Measurements from ENCODE around the gene GALT. TPM values are rescaled to one million over a fixed set of nuclear protein-coding genes. Genes with fewer than 3 reads are reported as not detected.
A peak's percentile ranks its signal among the peaks of the same experiment; 100 is the strongest.

Gene GALT
- total and polyA plus RNA-seq, 2 donors (not counting 1 experiment from before 2014, with no cell fraction given): 111 to 167 TPM

- no peak overlapping the region for H3K27ac Mint-ChIP-seq
- Histone ChIP-seq H3K9me3 (ENCODE audit: control extremely low read depth in 1 of 3, control insufficient read depth in 2 of 3, insufficient read depth in 1 of 3, low read length in 2 of 3) (peaks cover 0 to 7% (median 0%) of the 10 kb centered on the region in 3 donors), H3K9ac (ENCODE audit: low read length) (no peak overlapping the region), H3K36me3 (replicated peaks in 1 of 2; ENCODE audit: control extremely low read depth in 1 of 2, control insufficient read depth in 1 of 2, extremely low read depth in 1 of 2, insufficient read depth in 2 of 2, low read length in 1 of 2) (no peaks in the 10 kb centered on the region), H3K27me3 (replicated peaks in 1 of 4; ENCODE audit: control extremely low read depth in 1 of 4, control insufficient read depth in 3 of 4, insufficient read depth in 4 of 4, low read length in 3 of 4) (no peaks in the 10 kb centered on the region), H3K79me2 (ENCODE audit: control insufficient read depth, insufficient read depth, low read length) (peaks cover 9% of the 10 kb centered on the region), H3K4me1 (ENCODE audit: control insufficient read depth in 2 of 2, insufficient read depth in 2 of 2, low read length in 2 of 2) (peaks cover 7 to 12% of the 10 kb centered on the region in 2 donors), H3K4me3 (ENCODE audit: control extremely low read depth in 1 of 5, extremely low read depth in 1 of 5, insufficient read depth in 1 of 5, low read depth in 2 of 5, low read length in 4 of 5) (no peak overlapping the region), H2AFZ (ENCODE audit: insufficient read depth, low read depth, low read length, poor library complexity, severe bottlenecking) (no peak overlapping the region), H3K4me2 (replicated peaks; ENCODE audit: low read depth, low read length, poor library complexity, severe bottlenecking) (no peak overlapping the region), H4K20me1 (ENCODE audit: control insufficient read depth, insufficient read depth, low read length, poor library complexity, severe bottlenecking) (no peaks in the 10 kb centered on the region), H3K27ac (ENCODE audit: low read length in 2 of 2) (no peak overlapping the region)
- no peak overlapping the region for H3K4me3 Mint-ChIP-seq
- 71% methylated on average over 2 of the region's 2 CpGs for WGBS (ENCODE audit: insufficient coverage)
- ATAC-seq (ENCODE audit: low read depth) (no peak), DNase-seq (no peak)
- no peaks in the 10 kb centered on the region for H3K9me3 Mint-ChIP-seq (ENCODE audit: insufficient read depth)
- H3K4me1 Mint-ChIP-seq: peaks cover 18% of the 10 kb centered on the region
- TF ChIP-seq CTCF (IDR thresholded peaks at IDR 0.05): no peak
- TF ChIP-seq EZH2 (IDR thresholded peaks at IDR 0.05; ENCODE audit: borderline replicate concordance, insufficient read depth, low read depth, low read length, poor library complexity, severe bottlenecking): no peak
- CTCF ChIA-PET: interaction anchor here (4.8 to 5.5 kb wide), 2 partner anchors 15 to 28 kb away, joined by 27 to 75 read pairs; partner anchors contain the start of gene SIGMAR1
- H3K27me3 Mint-ChIP-seq: peaks cover 4% of the 10 kb centered on the region
- intact Hi-C loops (cut with micrococcal nuclease): no loop called here
- POLR2A ChIA-PET: no interaction called here
Measured at GRCh38 chr9:34607331-34607730, 39.1 kb upstream of the GALT start.

- Mint-ChIP-seq H3K4me1 (peaks cover 22% of the 10 kb centered on the region), H3K9me3 (ENCODE audit: insufficient read depth) (no peaks in the 10 kb centered on the region), H3K4me3 (peak overlapping the region; percentile 91), H3K27ac (no peak overlapping the region), H3K27me3 (no peaks in the 10 kb centered on the region)
- ChIA-PET CTCF (interaction anchor here (0.5 to 8.3 kb wide), 8 partner anchors 10 to 455 kb away, joined by 3 to 150 read pairs (median 4); partner anchors contain the start of genes DCTN3 and SIGMAR1), POLR2A (interaction anchor here (0.5 to 2.6 kb wide), 3 partner anchors 10 to 45 kb away, joined by 4 to 10 read pairs (median 8); partner anchors contain the start of genes DCTN3 and SIGMAR1)
- 96% methylated on average over 20 of the region's 20 CpGs for WGBS (ENCODE audit: insufficient coverage)
- Histone ChIP-seq H3K9ac (ENCODE audit: low read length) (no peak overlapping the region), H4K20me1 (ENCODE audit: control insufficient read depth, insufficient read depth, low read length, poor library complexity, severe bottlenecking) (no peaks in the 10 kb centered on the region), H3K4me2 (replicated peaks; ENCODE audit: low read depth, low read length, poor library complexity, severe bottlenecking) (peak overlapping the region; percentile 98), H3K4me3 (ENCODE audit: control extremely low read depth in 1 of 5, extremely low read depth in 1 of 5, insufficient read depth in 1 of 5, low read depth in 2 of 5, low read length in 4 of 5) (peak overlapping the region in 1 of 5 experiments; percentile 97), H3K36me3 (replicated peaks in 1 of 2; ENCODE audit: control extremely low read depth in 1 of 2, control insufficient read depth in 1 of 2, extremely low read depth in 1 of 2, insufficient read depth in 2 of 2, low read length in 1 of 2) (peaks cover 0 to 8% of the 10 kb centered on the region in 2 experiments), H2AFZ (ENCODE audit: insufficient read depth, low read depth, low read length, poor library complexity, severe bottlenecking) (no peak overlapping the region), H3K27me3 (replicated peaks in 1 of 4; ENCODE audit: control extremely low read depth in 1 of 4, control insufficient read depth in 3 of 4, insufficient read depth in 4 of 4, low read length in 3 of 4) (no peaks in the 10 kb centered on the region), H3K27ac (ENCODE audit: low read length in 2 of 2) (no peak overlapping the region), H3K79me2 (ENCODE audit: control insufficient read depth, insufficient read depth, low read length) (peaks cover 9% of the 10 kb centered on the region), H3K9me3 (ENCODE audit: control extremely low read depth in 1 of 3, control insufficient read depth in 2 of 3, insufficient read depth in 1 of 3, low read length in 2 of 3) (peaks cover 0 to 7% (median 0%) of the 10 kb centered on the region in 3 donors), H3K4me1 (ENCODE audit: control insufficient read depth in 2 of 2, insufficient read depth in 2 of 2, low read length in 2 of 2) (peaks cover 7 to 21% of the 10 kb centered on the region in 2 donors)
- TF ChIP-seq CTCF (IDR thresholded peaks at IDR 0.05) (no peak), EZH2 (IDR thresholded peaks at IDR 0.05; ENCODE audit: borderline replicate concordance, insufficient read depth, low read depth, low read length, poor library complexity, severe bottlenecking) (no peak)
- ATAC-seq (ENCODE audit: low read depth) (no peak), DNase-seq (no peak)
- intact Hi-C loops (cut with micrococcal nuclease): loop anchor here (10.0 kb wide), 1 partner anchor 796 kb away; the partner anchor contains the start of gene UBE2R2
Measured at GRCh38 chr9:34610434-34611206, 35.9 kb upstream of the GALT start.
